Keratinocyte (primary cell): ENCODE data around the gene TMEM59L. TPM values are rescaled to one million over a fixed set of nuclear protein-coding genes. Genes with fewer than 3 reads are reported as not detected.

Experiments used
- DNase-seq: peaks from one replicate; pipeline ENCODE4 v3.0.0-alpha.2; 2011; ENCODE audit warnings: low read depth, missing footprints, low spot score
- FAIRE-seq: peaks from 2 replicates; lab custom pipeline; 2011; peaks lifted over from hg19 to GRCh38; lab: Jason Lieb, UNC
- H2AFZ ChIP-seq: 2 replicates; pipeline ENCODE4 v1.6.0; 2012; ENCODE audit warnings: low read length, control low read depth, inconsistent platforms; ENCODE audit not compliant: control insufficient read depth
- H3K27ac ChIP-seq: 2 replicates; pipeline ENCODE4 v1.5.1; 2011; ENCODE audit warnings: low read length; ENCODE audit not compliant: control insufficient read depth, insufficient read depth
- H3K27me3 ChIP-seq: 3 replicates; pipeline ENCODE4 v1.6.0; 2011; ENCODE audit warnings: low read length; ENCODE audit not compliant: control insufficient read depth, insufficient read depth; ENCODE audit errors: extremely low read depth
- H3K36me3 ChIP-seq, 2 experiments: 2 replicates in 1 of 2; 3 replicates in 1 of 2; pipeline ENCODE4 v1.5.1; 2011; ENCODE audit warnings: low read length in 2 of 2, mild to moderate bottlenecking in 1 of 2; ENCODE audit not compliant: control insufficient read depth in 2 of 2, insufficient read depth in 2 of 2; ENCODE audit errors: extremely low read depth in 1 of 2
- H3K4me1 ChIP-seq: 3 replicates; pipeline ENCODE4 v1.5.1; 2011; ENCODE audit warnings: low read length; ENCODE audit not compliant: control insufficient read depth, insufficient read depth; ENCODE audit errors: extremely low read depth
- H3K4me2 ChIP-seq: 3 replicates; pipeline ENCODE4 v1.6.0; 2011; ENCODE audit warnings: low read depth, low read length; ENCODE audit not compliant: control insufficient read depth, insufficient read depth; ENCODE audit errors: extremely low read depth
- H3K4me3 ChIP-seq, 3 experiments: fragments of 200-600 bp in 1 of 3; sonication (generic) in 1 of 3; 2 replicates in 2 of 3; 3 replicates in 1 of 3; pipeline ENCODE4 v1.5.1; 2011 to 2016; ENCODE audit warnings: low read length in 3 of 3, mild to moderate bottlenecking in 3 of 3, control low read depth in 2 of 3, inconsistent platforms in 1 of 3, low read depth in 1 of 3, mixed read lengths in 1 of 3, mixed run types in 1 of 3, moderate library complexity in 1 of 3; ENCODE audit not compliant: control insufficient read depth in 2 of 3, insufficient read depth in 2 of 3; ENCODE audit errors: extremely low read depth in 1 of 3
- H3K79me2 ChIP-seq: 2 replicates; pipeline ENCODE4 v1.6.0; 2012; ENCODE audit warnings: low read length; ENCODE audit not compliant: control insufficient read depth, insufficient read depth
- H3K9ac ChIP-seq: 3 replicates; pipeline ENCODE4 v1.6.0; 2011; ENCODE audit warnings: low read length; ENCODE audit not compliant: control insufficient read depth, insufficient read depth; ENCODE audit errors: extremely low read depth
- H3K9me1 ChIP-seq: 3 replicates; pipeline ENCODE4 v1.6.0; 2011; ENCODE audit warnings: low read length; ENCODE audit not compliant: control insufficient read depth, insufficient read depth; ENCODE audit errors: extremely low read depth
- H3K9me3 ChIP-seq: 2 replicates; pipeline ENCODE4 v1.5.1; 2012; ENCODE audit warnings: low read depth, low read length; ENCODE audit not compliant: control insufficient read depth
- H4K20me1 ChIP-seq: 3 replicates; pipeline ENCODE4 v1.6.0; 2011; ENCODE audit warnings: low read length; ENCODE audit not compliant: control insufficient read depth, insufficient read depth; ENCODE audit errors: extremely low read depth
- CTCF ChIP-seq, 3 experiments: IDR thresholded peaks in 1 of 3; conservative IDR thresholded peaks in 1 of 3; optimal IDR thresholded peaks in 1 of 3; 2 replicates in 2 of 3; 3 replicates in 1 of 3; pipeline versions ENCODE3 to v1.5.1; 2011; ENCODE audit warnings: low read length in 3 of 3, mild to moderate bottlenecking in 3 of 3, moderate library complexity in 2 of 3, control low read depth in 1 of 3, inconsistent platforms in 1 of 3; ENCODE audit not compliant: insufficient read depth in 2 of 3; ENCODE audit errors: extremely low read depth in 1 of 3
- EZH2 ChIP-seq: IDR thresholded peaks from one replicate; pipeline ENCODE4 v1.6.1; 2012; ENCODE audit warnings: inconsistent platforms, mild to moderate bottlenecking, low read length, moderate library complexity
- dilution Hi-C: fragments of 300-500 bp; cut with MboI; formaldehyde crosslinking; loops from one replicate; pipeline ENCODE4 v1.7.0; 2020; ENCODE audit warnings: low sequenced_read_pairs; ENCODE audit not compliant: extremely low pct_ligation_motif_present
- polyA plus RNA-seq, 5 experiments: library from polyadenylated mRNA; depleted of rRNA in 3 of 5; stranded (reverse) in 3 of 5; stranded (forward) in 1 of 5; unstranded in 1 of 5; fragments of >200 nt; gene quantifications; 1 replicate in 1 of 5; 2 replicates in 3 of 5; 3 replicates in 1 of 5; pipeline versions ENCODE4 v1.2.1 to v1.2.3, GENCODE V29; 2011 to 2012; ENCODE audit warnings: missing spikeins in 2 of 5, low read depth in 1 of 5, low replicate concordance in 1 of 5

TMEM59L gene
- polyA plus RNA-seq, 1 donor (not counting 4 experiments of a cell fraction or from before 2014, with no cell fraction given), result not detected

GRCh38 chr19:18608805-18609716, 3.6 kb upstream of the TMEM59L start:
- no peak overlapping the region for H3K9ac ChIP-seq
- H3K79me2 ChIP-seq, result no peaks in the 10 kb centered on the region
- no peak for TF ChIP-seq EZH2
- no peak for TF ChIP-seq CTCF (optimal IDR thresholded peaks at IDR 0.05 in 1 of 3, IDR thresholded peaks at IDR 0.05 in 1 of 3, conservative IDR thresholded peaks at IDR 0.05 in 1 of 3; ENCODE audit: extremely low read depth in 1 of 3, insufficient read depth in 2 of 3, low read length in 3 of 3)
- H3K27me3 ChIP-seq, result peaks cover 86% of the 10 kb centered on the region
- dilution Hi-C loops, result no loop called here
- H3K27ac ChIP-seq, result no peak overlapping the region
- no peaks in the 10 kb centered on the region for H3K36me3 ChIP-seq
- H3K9me1 ChIP-seq, result no peaks in the 10 kb centered on the region
- no peak overlapping the region for H3K4me3 ChIP-seq
- no peaks in the 10 kb centered on the region for H4K20me1 ChIP-seq
- FAIRE-seq (no peak), DNase-seq (no peak)
- no peaks in the 10 kb centered on the region for H3K9me3 ChIP-seq
- no peak overlapping the region for H2AFZ ChIP-seq
- peaks cover 8% of the 10 kb centered on the region for H3K4me1 ChIP-seq
- H3K4me2 ChIP-seq, result no peak overlapping the region

GRCh38 chr19:18609717-18610051, 3.0 kb upstream of the TMEM59L start:
- no peaks in the 10 kb centered on the region for H3K36me3 ChIP-seq
- H3K79me2 ChIP-seq, result no peaks in the 10 kb centered on the region
- H3K27me3 ChIP-seq, result peaks cover 93% of the 10 kb centered on the region
- H2AFZ ChIP-seq, result no peak overlapping the region
- no peaks in the 10 kb centered on the region for H4K20me1 ChIP-seq
- H3K9ac ChIP-seq, result no peak overlapping the region
- H3K27ac ChIP-seq, result no peak overlapping the region
- peaks cover 8% of the 10 kb centered on the region for H3K4me1 ChIP-seq
- no peaks in the 10 kb centered on the region for H3K9me3 ChIP-seq
- no peak overlapping the region for H3K4me3 ChIP-seq
- FAIRE-seq, result no peak
- dilution Hi-C loops, result no loop called here
- no peaks in the 10 kb centered on the region for H3K9me1 ChIP-seq
- no peak for TF ChIP-seq CTCF (optimal IDR thresholded peaks at IDR 0.05 in 1 of 3, IDR thresholded peaks at IDR 0.05 in 1 of 3, conservative IDR thresholded peaks at IDR 0.05 in 1 of 3; ENCODE audit: extremely low read depth in 1 of 3, insufficient read depth in 2 of 3, low read length in 3 of 3)
- TF ChIP-seq EZH2, result no peak
- DNase-seq, result no peak
- H3K4me2 ChIP-seq, result no peak overlapping the region
